Measurements from ENCODE around the gene SH3BGRL2. TPM values are rescaled to one million over a fixed set of nuclear protein-coding genes. Genes with fewer than 3 reads are reported as not detected.
"Not testable (repeated sequence)": the region's sequence is repeated elsewhere in the genome, so short reads cannot be mapped to it uniquely, and the experiment has no call there.

Gene SH3BGRL2
- total RNA-seq, 1 experiment from 2014 or later, result 7.1 TPM

DNA sequence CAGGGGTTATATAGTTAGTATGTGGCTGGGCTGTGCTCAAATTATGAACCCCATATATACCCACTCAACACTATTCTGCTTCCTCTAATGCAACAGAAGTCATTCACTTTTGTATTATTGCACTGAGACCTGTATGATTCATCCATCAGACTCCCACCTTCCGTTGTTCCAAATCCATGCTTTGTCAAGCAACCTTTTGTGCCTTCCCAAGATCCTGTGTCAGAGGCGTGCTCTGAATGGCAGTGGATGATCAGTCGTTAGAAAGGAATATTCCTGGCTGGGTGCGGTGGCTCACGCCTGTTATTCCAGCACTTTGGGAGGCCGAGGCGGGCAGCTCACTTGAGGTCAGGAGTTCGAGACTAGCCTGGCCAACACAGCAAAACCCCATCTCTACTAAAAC is 103.2 kb downstream of the SH3BGRL2 start:
- POLR2A ChIA-PET, result no interaction called here
- no TSS peak for BruUV-seq (replicated peaks)
- no peaks in the 10 kb centered on the region for H3K27me3 Mint-ChIP-seq (ENCODE audit: insufficient read depth, unreplicated experiment)
- H3K4me1 Mint-ChIP-seq (ENCODE audit: insufficient read depth, unreplicated experiment), result no peaks in the 10 kb centered on the region
- CTCF ChIA-PET, result interaction anchor here (0.6 kb wide), 1 partner anchor 117 kb away, joined by 5 read pairs; no protein-coding TSS in a partner anchor
- no peak overlapping the region for H3K4me3 Mint-ChIP-seq (ENCODE audit: unreplicated experiment)
- H3K9me3 Mint-ChIP-seq (ENCODE audit: unreplicated experiment), result no peaks in the 10 kb centered on the region
- TF ChIP-seq, protein P1, sequence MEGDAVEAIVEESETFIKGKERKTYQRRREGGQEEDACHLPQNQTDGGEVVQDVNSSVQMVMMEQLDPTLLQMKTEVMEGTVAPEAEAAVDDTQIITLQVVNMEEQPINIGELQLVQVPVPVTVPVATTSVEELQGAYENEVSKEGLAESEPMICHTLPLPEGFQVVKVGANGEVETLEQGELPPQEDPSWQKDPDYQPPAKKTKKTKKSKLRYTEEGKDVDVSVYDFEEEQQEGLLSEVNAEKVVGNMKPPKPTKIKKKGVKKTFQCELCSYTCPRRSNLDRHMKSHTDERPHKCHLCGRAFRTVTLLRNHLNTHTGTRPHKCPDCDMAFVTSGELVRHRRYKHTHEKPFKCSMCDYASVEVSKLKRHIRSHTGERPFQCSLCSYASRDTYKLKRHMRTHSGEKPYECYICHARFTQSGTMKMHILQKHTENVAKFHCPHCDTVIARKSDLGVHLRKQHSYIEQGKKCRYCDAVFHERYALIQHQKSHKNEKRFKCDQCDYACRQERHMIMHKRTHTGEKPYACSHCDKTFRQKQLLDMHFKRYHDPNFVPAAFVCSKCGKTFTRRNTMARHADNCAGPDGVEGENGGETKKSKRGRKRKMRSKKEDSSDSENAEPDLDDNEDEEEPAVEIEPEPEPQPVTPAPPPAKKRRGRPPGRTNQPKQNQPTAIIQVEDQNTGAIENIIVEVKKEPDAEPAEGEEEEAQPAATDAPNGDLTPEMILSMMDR (IDR thresholded peaks at IDR 0.05; ENCODE audit: unreplicated experiment), result no peak
- no peak for DNase-seq (ENCODE audit: unreplicated experiment)
- H3K36me3 Mint-ChIP-seq (ENCODE audit: insufficient read depth, unreplicated experiment), result no peaks in the 10 kb centered on the region
- intact Hi-C loops (cut with micrococcal nuclease), result no loop called here
- H3K27ac Mint-ChIP-seq (ENCODE audit: low read depth, unreplicated experiment), result no peak overlapping the region

- intact Hi-C loops (cut with micrococcal nuclease), result no loop called here
Measured at GRCh38 chr6:79735183-79735582, 104.1 kb downstream of the SH3BGRL2 start.

DNA sequence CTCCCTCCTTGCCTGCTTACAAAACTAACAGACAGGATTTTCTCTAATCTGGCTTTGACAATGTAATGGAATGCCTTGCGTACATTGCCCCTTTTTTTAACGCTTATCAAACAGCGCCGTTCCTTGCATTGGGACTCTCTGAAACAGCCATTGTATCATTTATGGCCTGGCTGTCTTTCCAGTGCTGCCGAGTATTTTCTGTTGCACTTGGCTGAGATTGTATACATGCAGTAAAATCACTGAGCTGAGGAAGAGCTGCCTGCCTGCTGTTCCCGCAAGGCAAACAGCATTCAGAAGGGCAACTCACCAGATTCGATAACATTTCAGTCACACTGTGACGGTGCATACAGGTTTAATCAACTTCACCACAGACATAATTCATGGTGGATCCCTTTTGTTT is 106.0 kb downstream of the SH3BGRL2 start:
- Mint-ChIP-seq H3K9me3 (ENCODE audit: unreplicated experiment) (no peaks in the 10 kb centered on the region), H3K4me3 (ENCODE audit: unreplicated experiment) (no peak overlapping the region), H3K27ac (ENCODE audit: low read depth, unreplicated experiment) (no peak overlapping the region), H3K36me3 (ENCODE audit: insufficient read depth, unreplicated experiment) (no peaks in the 10 kb centered on the region), H3K4me1 (ENCODE audit: insufficient read depth, unreplicated experiment) (no peaks in the 10 kb centered on the region), H3K27me3 (ENCODE audit: insufficient read depth, unreplicated experiment) (no peaks in the 10 kb centered on the region)
- intact Hi-C loops (cut with micrococcal nuclease), result no loop called here
- ChIA-PET CTCF (interaction anchor here (0.6 to 1.2 kb wide), 3 partner anchors 11 to 131 kb away, joined by 3 to 9 read pairs (median 6); no protein-coding TSS in a partner anchor), POLR2A (interaction anchor here (1.2 kb wide), 1 partner anchor 16 kb away, joined by 3 read pairs; no protein-coding TSS in a partner anchor)
- BruUV-seq (replicated peaks), result no TSS peak
- TF ChIP-seq, protein P1 (IDR thresholded peaks at IDR 0.05; ENCODE audit: unreplicated experiment), result no peak
- DNase-seq (ENCODE audit: unreplicated experiment), result no peak

More at GRCh38 chr6:79735183-79735582, 104.1 kb downstream of the SH3BGRL2 start:
- Mint-ChIP-seq H3K4me3 (ENCODE audit: unreplicated experiment) (no peak overlapping the region), H3K27me3 (ENCODE audit: insufficient read depth, unreplicated experiment) (no peaks in the 10 kb centered on the region), H3K36me3 (ENCODE audit: insufficient read depth, unreplicated experiment) (no peaks in the 10 kb centered on the region), H3K27ac (ENCODE audit: low read depth, unreplicated experiment) (no peak overlapping the region), H3K9me3 (ENCODE audit: unreplicated experiment) (no peaks in the 10 kb centered on the region), H3K4me1 (ENCODE audit: insufficient read depth, unreplicated experiment) (no peaks in the 10 kb centered on the region)
- no peak for DNase-seq (ENCODE audit: unreplicated experiment)
- TF ChIP-seq, protein P1 (IDR thresholded peaks at IDR 0.05; ENCODE audit: unreplicated experiment), result no peak
- POLR2A ChIA-PET, result no interaction called here
- BruUV-seq (replicated peaks), result no TSS peak
- CTCF ChIA-PET, result interaction anchor here (0.6 kb wide), 2 partner anchors 12 to 1267 kb away, joined by 3 read pairs; no protein-coding TSS in a partner anchor

DNA sequence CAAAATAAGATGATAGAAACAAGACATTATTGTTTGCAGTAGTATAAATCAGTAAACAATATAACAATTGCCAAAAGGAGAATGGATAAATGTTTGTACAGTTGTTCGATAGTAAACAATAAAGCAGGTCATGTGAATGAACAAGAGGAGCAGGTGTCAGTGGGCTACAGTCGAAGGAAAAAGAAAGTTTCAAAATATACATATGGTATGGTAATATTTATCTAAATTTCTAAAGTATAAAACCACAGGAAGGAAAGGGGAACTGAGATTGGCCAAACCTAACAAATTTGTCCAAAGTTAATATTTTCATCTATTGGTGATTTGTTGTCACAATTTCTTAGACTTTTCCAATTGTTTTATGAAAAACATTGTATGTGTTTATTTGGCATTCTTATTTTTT is 110.9 kb downstream of the SH3BGRL2 start:
- no peaks in the 10 kb centered on the region for H3K27me3 Mint-ChIP-seq (ENCODE audit: insufficient read depth, unreplicated experiment)
- H3K4me3 Mint-ChIP-seq (ENCODE audit: unreplicated experiment), result no peak overlapping the region
- ChIA-PET POLR2A (no interaction called here), CTCF (no interaction called here)
- TF ChIP-seq, protein P1 (IDR thresholded peaks at IDR 0.05; ENCODE audit: unreplicated experiment), result no peak
- peaks cover 7% of the 10 kb centered on the region for H3K9me3 Mint-ChIP-seq (ENCODE audit: unreplicated experiment)
- no peaks in the 10 kb centered on the region for H3K4me1 Mint-ChIP-seq (ENCODE audit: insufficient read depth, unreplicated experiment)
- H3K27ac Mint-ChIP-seq (ENCODE audit: low read depth, unreplicated experiment), result no peak overlapping the region
- DNase-seq (ENCODE audit: unreplicated experiment), result no peak
- no TSS peak for BruUV-seq (replicated peaks)
- no peaks in the 10 kb centered on the region for H3K36me3 Mint-ChIP-seq (ENCODE audit: insufficient read depth, unreplicated experiment)
- intact Hi-C loops (cut with micrococcal nuclease), result no loop called here

- intact Hi-C loops (cut with micrococcal nuclease); H3K4me3 Mint-ChIP-seq (ENCODE audit: unreplicated experiment); H3K9me3 Mint-ChIP-seq (ENCODE audit: unreplicated experiment); DNase-seq (ENCODE audit: unreplicated experiment); H3K4me1 Mint-ChIP-seq (ENCODE audit: insufficient read depth, unreplicated experiment); BruUV-seq (replicated peaks); POLR2A ChIA-PET; H3K27ac Mint-ChIP-seq (ENCODE audit: low read depth, unreplicated experiment); H3K27me3 Mint-ChIP-seq (ENCODE audit: insufficient read depth, unreplicated experiment); H3K36me3 Mint-ChIP-seq (ENCODE audit: insufficient read depth, unreplicated experiment): not testable (repeated sequence)
- CTCF ChIA-PET, result interaction anchor here (0.6 kb wide), 2 partner anchors 12 to 18 kb away, joined by 3 to 6 read pairs; no protein-coding TSS in a partner anchor
Measured at GRCh38 chr6:79745282-79745681, 114.2 kb downstream of the SH3BGRL2 start.

DNA sequence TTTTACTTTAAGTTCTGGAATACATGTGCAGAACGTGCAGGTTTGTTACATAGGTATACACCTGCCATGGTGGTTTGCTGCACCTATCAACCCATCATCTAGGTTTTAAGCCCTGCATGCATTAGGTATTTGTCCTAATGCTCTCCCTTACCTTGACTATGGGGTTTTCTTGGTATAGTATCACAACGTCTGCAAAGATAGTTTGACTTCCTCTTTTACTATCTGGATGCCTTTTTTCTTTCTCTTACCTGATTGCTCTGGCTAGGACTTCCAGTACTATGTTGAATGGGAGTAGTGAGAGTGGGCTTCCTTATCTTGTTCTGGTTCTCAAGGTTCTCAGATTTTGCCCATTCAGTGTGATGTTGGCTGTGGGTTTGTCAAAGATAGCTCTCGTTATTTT is 115.2 kb downstream of the SH3BGRL2 start:
- DNase-seq (ENCODE audit: unreplicated experiment); H3K9me3 Mint-ChIP-seq (ENCODE audit: unreplicated experiment); H3K27me3 Mint-ChIP-seq (ENCODE audit: insufficient read depth, unreplicated experiment); BruUV-seq (replicated peaks); H3K4me1 Mint-ChIP-seq (ENCODE audit: insufficient read depth, unreplicated experiment); H3K4me3 Mint-ChIP-seq (ENCODE audit: unreplicated experiment); H3K36me3 Mint-ChIP-seq (ENCODE audit: insufficient read depth, unreplicated experiment); intact Hi-C loops (cut with micrococcal nuclease); H3K27ac Mint-ChIP-seq (ENCODE audit: low read depth, unreplicated experiment): not testable (repeated sequence)
- POLR2A ChIA-PET, result interaction anchor here (0.7 kb wide), 1 partner anchor 1405 kb away, joined by 3 read pairs; no protein-coding TSS in a partner anchor
- CTCF ChIA-PET, result interaction anchor here (0.6 kb wide), 1 partner anchor 11 kb away, joined by 3 read pairs; no protein-coding TSS in a partner anchor

Measured in MCF 10A (cell line).